HFFc6 (cell line): ENCODE measurements around the gene COX17. TPM values are rescaled to one million over a fixed set of nuclear protein-coding genes. Genes with fewer than 3 reads are reported as not detected.

Experiments
- DNase-seq: peaks from one replicate; pipeline ENCODE4 v3.0.0-alpha.2; 2018
- H3K27ac Mint-ChIP-seq: 2 replicates; pipeline ENCODE4 v1.8.0; 2020; ENCODE audit warnings: mild to moderate bottlenecking, mixed read lengths
- H3K27me3 Mint-ChIP-seq: 2 replicates; pipeline ENCODE4 v1.8.0; 2021; ENCODE audit warnings: mild to moderate bottlenecking, moderate library complexity, mixed read lengths; ENCODE audit not compliant: insufficient read depth
- H3K36me3 Mint-ChIP-seq: 2 replicates; pipeline ENCODE4 v1.8.0; 2021; ENCODE audit warnings: low read depth, mixed read lengths
- H3K4me1 Mint-ChIP-seq: 2 replicates; pipeline ENCODE4 v1.8.0; 2020; ENCODE audit warnings: low read depth, mixed read lengths
- H3K4me3 Mint-ChIP-seq: 2 replicates; pipeline ENCODE4 v1.8.0; 2020; ENCODE audit warnings: mild to moderate bottlenecking, moderate library complexity, mixed read lengths
- H3K9me3 Mint-ChIP-seq: 2 replicates; pipeline ENCODE4 v1.8.0; 2020; ENCODE audit warnings: mild to moderate bottlenecking, mixed read lengths
- total RNA-seq, 6 experiments: library from RNA; stranded (reverse); fragmentation: NEBNext Ultra II Directional; extraction: Animal tissue kit (Norgen Biotek cat#: 25700); gene quantifications; 2 replicates in 1 of 6; 3 replicates in 5 of 6; pipeline ENCODE4 v1.2.3, GENCODE V29; 2021
- TF ChIP-seq, protein P1 (sequence below): fragments of 200-600 bp; sonication (generic); IDR thresholded peaks from 2 replicates; pipeline ENCODE4 v1.5.0; 2021; ENCODE audit warnings: antibody characterized with exemption, mild to moderate bottlenecking

The COX17 gene
- total RNA-seq, 6 experiments from 2014 or later = 28.9 to 41.0 (median 35.2) TPM

- Mint-ChIP-seq H3K27ac (no peak overlapping the region), H3K9me3 (no peaks in the 10 kb centered on the region)
Measured at GRCh38 chr3:119657887-119658702, 19.1 kb downstream of the COX17 start.

DNA sequence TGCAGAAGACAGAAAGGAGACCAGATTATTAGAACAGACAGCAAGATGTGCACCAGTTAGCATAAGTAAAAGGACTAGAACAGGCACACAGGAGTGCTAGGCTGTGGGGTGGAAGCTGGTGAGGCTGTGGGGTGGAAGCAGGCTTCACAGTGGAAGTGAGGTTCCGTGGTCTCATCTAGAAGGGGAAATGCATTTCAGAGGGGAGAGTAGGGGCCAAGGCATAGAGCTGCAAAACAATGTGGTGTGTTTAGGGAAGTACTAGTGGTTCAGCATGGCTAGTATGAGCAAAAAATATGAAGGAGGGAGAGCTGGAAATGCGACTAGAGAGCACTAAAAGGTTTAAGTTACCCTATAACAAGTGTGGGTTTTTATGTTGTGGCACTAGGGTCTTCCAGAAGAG is 23.3 kb downstream of the COX17 start:
- no peaks in the 10 kb centered on the region for H3K36me3 Mint-ChIP-seq
- H3K4me3 Mint-ChIP-seq = no peak overlapping the region
- DNase-seq = no peak
- no peaks in the 10 kb centered on the region for H3K9me3 Mint-ChIP-seq
- peaks cover 6% of the 10 kb centered on the region for H3K4me1 Mint-ChIP-seq
- TF ChIP-seq, protein P1, sequence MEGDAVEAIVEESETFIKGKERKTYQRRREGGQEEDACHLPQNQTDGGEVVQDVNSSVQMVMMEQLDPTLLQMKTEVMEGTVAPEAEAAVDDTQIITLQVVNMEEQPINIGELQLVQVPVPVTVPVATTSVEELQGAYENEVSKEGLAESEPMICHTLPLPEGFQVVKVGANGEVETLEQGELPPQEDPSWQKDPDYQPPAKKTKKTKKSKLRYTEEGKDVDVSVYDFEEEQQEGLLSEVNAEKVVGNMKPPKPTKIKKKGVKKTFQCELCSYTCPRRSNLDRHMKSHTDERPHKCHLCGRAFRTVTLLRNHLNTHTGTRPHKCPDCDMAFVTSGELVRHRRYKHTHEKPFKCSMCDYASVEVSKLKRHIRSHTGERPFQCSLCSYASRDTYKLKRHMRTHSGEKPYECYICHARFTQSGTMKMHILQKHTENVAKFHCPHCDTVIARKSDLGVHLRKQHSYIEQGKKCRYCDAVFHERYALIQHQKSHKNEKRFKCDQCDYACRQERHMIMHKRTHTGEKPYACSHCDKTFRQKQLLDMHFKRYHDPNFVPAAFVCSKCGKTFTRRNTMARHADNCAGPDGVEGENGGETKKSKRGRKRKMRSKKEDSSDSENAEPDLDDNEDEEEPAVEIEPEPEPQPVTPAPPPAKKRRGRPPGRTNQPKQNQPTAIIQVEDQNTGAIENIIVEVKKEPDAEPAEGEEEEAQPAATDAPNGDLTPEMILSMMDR = no peak
- H3K27me3 Mint-ChIP-seq = peaks cover 6% of the 10 kb centered on the region; the same call in 1 of the 2 replicates
- no peak overlapping the region for H3K27ac Mint-ChIP-seq

More at GRCh38 chr3:119657887-119658702, 19.1 kb downstream of the COX17 start:
- H3K36me3 Mint-ChIP-seq = no peaks in the 10 kb centered on the region
- H3K27me3 Mint-ChIP-seq = peaks cover 5% of the 10 kb centered on the region; the same call in 1 of the 2 replicates
- H3K4me3 Mint-ChIP-seq = no peak overlapping the region
- peaks cover 18% of the 10 kb centered on the region for H3K4me1 Mint-ChIP-seq
- TF ChIP-seq, protein P1 = no peak
- DNase-seq = no peak

DNA sequence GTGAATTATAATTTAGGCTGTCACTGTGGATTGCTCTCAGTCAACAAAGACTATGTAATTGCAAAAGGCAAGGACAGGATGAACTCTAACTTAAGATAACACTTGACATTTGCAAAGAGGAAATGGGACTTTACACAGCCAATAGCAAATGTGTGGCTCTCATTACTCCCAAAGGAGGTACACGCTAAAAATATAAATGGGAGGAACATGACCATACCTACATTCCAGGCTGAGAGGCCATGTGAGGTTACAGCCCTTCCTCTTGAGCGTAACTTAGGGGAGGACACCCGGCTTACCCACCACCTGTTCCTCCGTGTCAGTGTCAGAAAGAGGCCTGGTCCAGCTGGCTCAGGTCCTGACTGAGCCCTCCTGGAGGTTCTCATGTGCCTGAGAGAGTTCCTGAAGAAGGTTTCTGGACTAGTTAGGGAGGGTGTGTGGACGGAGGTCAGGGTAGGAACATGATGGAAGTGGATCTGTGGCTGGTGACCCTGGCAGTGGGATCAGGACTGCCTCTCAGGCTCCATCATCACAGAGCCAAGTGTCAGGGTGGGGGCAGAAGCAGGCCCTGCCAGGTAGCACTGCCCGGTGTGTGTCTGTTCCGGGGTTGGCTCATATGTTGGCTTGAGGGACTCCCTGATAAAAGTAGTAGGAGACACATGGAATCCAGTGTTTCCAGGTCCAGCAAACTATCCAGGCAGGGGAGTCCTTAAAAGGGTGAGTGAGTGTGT is 24.7 kb downstream of the COX17 start:
- peaks cover 14% of the 10 kb centered on the region for H3K4me1 Mint-ChIP-seq
- no peak overlapping the region for H3K4me3 Mint-ChIP-seq
- H3K9me3 Mint-ChIP-seq = no peaks in the 10 kb centered on the region
- H3K27ac Mint-ChIP-seq = no peak overlapping the region
- TF ChIP-seq, protein P1 = no peak
- no peaks in the 10 kb centered on the region for H3K36me3 Mint-ChIP-seq
- peaks cover 6% of the 10 kb centered on the region; the same call in 1 of the 2 replicates for H3K27me3 Mint-ChIP-seq
- DNase-seq = no peak

DNA sequence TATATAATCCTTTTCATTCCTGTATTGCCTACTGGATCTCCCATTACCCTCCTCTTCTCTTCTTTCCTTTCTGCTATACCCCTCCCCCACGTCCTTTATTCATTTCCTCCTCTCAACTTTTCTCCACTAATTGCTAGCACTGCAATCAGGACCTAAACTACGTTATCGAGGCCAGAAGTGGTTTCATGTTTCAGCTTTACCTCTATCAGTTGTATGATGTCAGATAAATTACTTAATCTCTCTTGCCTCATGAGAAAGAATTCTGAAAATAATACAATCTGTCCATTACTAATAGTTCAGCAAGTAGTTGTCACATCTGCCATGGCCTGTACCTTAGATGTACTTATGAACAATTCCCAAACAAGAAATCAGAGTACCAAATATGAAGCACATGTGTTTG is 27.4 kb downstream of the COX17 start:
- TF ChIP-seq, protein P1 = no peak
- Mint-ChIP-seq H3K9me3 (no peaks in the 10 kb centered on the region), H3K27me3 (peaks cover 9% of the 10 kb centered on the region; the same call in 1 of the 2 replicates), H3K36me3 (no peaks in the 10 kb centered on the region), H3K4me1 (peaks cover 19% of the 10 kb centered on the region), H3K4me3 (no peak overlapping the region), H3K27ac (no peak overlapping the region)
- DNase-seq = no peak

- Mint-ChIP-seq H3K27me3 (peaks cover 3% of the 10 kb centered on the region; the same call in 1 of the 2 replicates), H3K9me3 (no peaks in the 10 kb centered on the region), H3K4me1 (peaks cover 37% of the 10 kb centered on the region), H3K36me3 (no peaks in the 10 kb centered on the region), H3K4me3 (no peak overlapping the region), H3K27ac (no peak overlapping the region)
- TF ChIP-seq, protein P1 = no peak
- no peak for DNase-seq
Measured at GRCh38 chr3:119647843-119648575, 29.2 kb downstream of the COX17 start.
